ENCODE measurements around the gene SLC22A3.

The SLC22A3 gene

DNA sequence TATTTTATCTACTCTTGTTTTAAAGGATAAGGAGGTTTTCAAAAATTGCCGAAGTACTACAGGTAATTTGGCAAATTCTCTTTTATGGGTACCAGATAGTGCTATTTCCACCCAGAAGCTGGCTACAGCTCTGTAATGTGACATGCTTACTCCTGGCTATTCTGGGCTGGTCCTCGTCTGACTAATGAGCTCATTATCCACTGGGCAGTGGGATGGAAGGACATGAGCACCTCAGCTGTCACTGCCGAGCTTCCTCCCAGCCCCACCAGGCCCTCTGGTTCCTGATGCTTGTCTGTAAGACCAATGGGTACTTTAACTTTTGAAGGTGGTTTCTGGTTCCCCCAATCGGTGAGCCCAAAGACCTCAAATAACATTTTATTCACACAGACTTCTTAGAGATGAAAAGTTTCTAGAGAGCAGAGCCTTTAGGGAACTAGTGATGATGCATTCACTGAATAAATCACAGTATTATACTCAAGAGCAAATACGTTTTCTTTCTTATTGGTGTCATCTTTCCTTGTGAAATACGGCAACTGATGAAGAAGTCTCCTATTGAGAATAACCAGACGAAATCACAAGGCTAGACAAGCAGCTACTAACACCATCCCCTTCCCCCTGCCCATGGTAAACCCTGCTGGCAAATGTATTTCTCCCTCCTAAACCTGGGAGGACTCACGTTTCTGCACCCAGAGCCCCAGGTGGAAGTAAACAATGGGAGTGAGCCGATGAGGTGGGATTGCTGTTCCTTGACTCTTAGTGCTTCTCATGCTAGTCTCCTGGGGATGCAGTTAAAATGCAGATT lies 80.8 kb downstream of the SLC22A3 start:
- no peak for TF ChIP-seq CTCF (conservative IDR thresholded peaks at IDR 0.05; ENCODE audit: low read depth)
- ChIA-PET POLR2A (ENCODE audit: low non-redundant PET) (no interaction called here), CTCF (interaction anchor here (0.6 kb wide), 1 partner anchor 433 kb away, joined by 3 read pairs; no protein-coding TSS in a partner anchor)
- no peak for DNase-seq (ENCODE audit: low spot score)
- no peak overlapping the region for H3K27ac ChIP-seq

DNA sequence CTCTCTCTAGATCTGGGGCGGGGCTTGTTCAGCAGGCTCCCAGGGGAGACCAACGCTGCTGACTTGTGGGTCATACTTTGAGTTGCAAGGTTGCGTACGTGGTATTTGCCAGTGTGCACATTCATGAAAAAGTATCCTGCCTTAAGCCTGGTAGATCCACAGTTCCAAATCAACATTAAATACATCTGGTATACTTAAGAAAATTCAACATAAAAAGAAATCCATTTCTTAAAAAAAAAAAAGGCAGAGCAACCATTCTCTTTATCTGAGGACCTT lies 81.4 kb downstream of the SLC22A3 start:
- H3K27ac ChIP-seq, result no peak overlapping the region
- POLR2A ChIA-PET (ENCODE audit: low non-redundant PET), result no interaction called here
- DNase-seq (ENCODE audit: low spot score), result no peak
- CTCF ChIA-PET, result interaction anchor here (0.6 kb wide), 1 partner anchor 433 kb away, joined by 3 read pairs; no protein-coding TSS in a partner anchor
- no peak for TF ChIP-seq CTCF (conservative IDR thresholded peaks at IDR 0.05; ENCODE audit: low read depth)

DNA sequence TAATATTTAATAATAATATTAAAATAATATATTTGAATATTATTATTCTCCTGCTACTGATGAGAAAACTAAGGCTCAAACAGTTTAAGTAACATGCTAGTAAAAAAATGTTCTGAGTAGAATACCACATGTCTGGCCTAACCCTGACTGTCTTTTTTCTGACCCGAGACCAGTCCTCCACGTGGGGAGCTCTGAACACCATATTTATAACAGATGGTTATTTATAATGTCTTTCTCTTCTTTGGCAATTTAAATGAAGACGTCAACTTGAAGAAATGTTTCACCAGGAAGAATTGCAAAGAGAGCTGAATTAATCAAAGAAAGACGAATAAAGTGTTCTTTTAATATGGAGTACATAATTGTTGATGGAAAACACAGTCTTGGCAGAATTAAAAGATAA lies 82.0 kb downstream of the SLC22A3 start:
- H3K27ac ChIP-seq, result no peak overlapping the region
- DNase-seq (ENCODE audit: low spot score), result no peak
- ChIA-PET POLR2A (ENCODE audit: low non-redundant PET) (no interaction called here), CTCF (no interaction called here)
- no peak for TF ChIP-seq CTCF (conservative IDR thresholded peaks at IDR 0.05; ENCODE audit: low read depth)

- no peak for DNase-seq (ENCODE audit: low spot score)
- ChIA-PET CTCF (no interaction called here), POLR2A (ENCODE audit: low non-redundant PET) (no interaction called here)
Observed at GRCh38 chr6:160430751-160431150, 82.6 kb downstream of the SLC22A3 start.

DNA sequence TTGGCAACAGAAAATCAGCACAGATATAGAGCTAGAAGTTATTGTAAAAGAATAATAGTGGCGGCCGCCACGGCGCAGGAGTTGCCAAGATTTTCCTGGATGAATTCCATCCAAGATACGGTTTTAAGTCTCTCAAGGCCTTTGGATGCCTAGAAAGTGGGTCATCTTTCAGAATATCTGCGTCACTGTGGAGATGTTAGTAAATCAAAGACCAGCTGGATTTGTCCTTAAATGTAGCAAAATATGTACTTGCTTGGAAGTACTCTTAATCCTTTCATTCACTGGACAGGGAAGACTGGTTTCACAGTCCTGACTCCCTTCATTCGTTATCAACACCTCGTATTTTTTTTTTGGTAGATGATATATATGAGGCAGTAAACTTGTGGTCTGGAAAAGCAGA lies 83.0 kb downstream of the SLC22A3 start:
- POLR2A ChIA-PET (ENCODE audit: low non-redundant PET), result no interaction called here
- no peak overlapping the region for H3K27ac ChIP-seq
- DNase-seq (ENCODE audit: low spot score), result no peak
- no peak for TF ChIP-seq CTCF (conservative IDR thresholded peaks at IDR 0.05; ENCODE audit: low read depth)
- CTCF ChIA-PET, result no interaction called here

More at GRCh38 chr6:160430751-160431150, 82.6 kb downstream of the SLC22A3 start:
- no peak overlapping the region for H3K27ac ChIP-seq
- no peak for TF ChIP-seq CTCF (conservative IDR thresholded peaks at IDR 0.05; ENCODE audit: low read depth)

DNA sequence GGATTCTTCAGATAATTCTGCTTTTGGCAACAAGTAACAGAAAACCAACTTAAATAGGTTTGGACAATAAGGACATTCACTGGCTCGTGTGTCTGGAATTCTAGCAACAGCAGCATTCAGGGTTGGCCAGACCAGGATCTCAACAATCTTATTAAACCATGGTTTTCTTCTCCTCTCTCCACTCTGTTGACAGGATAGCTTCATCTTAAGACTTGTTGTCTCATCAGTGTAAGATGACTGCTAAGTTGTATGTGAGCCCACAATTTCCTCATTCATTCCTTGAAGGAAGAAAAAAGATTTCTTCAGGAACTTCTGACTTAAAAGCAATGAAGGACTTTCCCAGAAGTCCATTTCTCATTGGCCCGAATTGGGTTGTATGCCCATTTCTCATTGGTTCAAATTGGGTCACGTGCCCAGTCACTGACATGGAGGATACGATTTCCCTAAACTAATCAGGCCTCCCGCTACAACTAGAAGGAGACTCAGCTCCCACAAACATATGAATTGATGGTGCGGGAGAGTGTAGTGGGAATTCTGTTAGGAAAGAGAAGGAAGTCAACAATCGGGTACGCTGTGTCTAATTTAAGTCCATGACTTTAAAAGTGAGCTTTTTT lies 83.7 kb downstream of the SLC22A3 start:
- no peak for TF ChIP-seq CTCF (conservative IDR thresholded peaks at IDR 0.05; ENCODE audit: low read depth)
- POLR2A ChIA-PET (ENCODE audit: low non-redundant PET), result no interaction called here
- no peak for DNase-seq (ENCODE audit: low spot score)
- peak overlapping the region; percentile 42; the same call in 1 of the 2 replicates for H3K27ac ChIP-seq
- CTCF ChIA-PET, result no interaction called here

Data from RWPE1 (cell line).